GM20000 (cell line): ENCODE measurements around the gene BIRC7.
"Not testable (repeated sequence)": the region's sequence is repeated elsewhere in the genome, so short reads cannot be mapped to it uniquely, and the experiment has no call there.

ENCODE experiments used
- DNase-seq: peaks from one replicate; pipeline ENCODE4 v3.0.0; 2012; ENCODE audit warnings: low spot score
- CTCF ChIP-seq: IDR thresholded peaks from 2 replicates; pipeline ENCODE4 v1.5.1; 2012; ENCODE audit warnings: mild to moderate bottlenecking, control low read depth; ENCODE audit errors: extremely low read depth, missing control alignments

Gene BIRC7

GRCh38 chr20:63220696-63221399 lies 14.9 kb upstream of the BIRC7 start:
- no peak for DNase-seq
- TF ChIP-seq CTCF: no peak

- not testable (repeated sequence) for DNase-seq
These were observed 14.2 kb upstream of the BIRC7 start for GRCh38 chr20:63221400-63222053.

- no peak for DNase-seq
- no peak for TF ChIP-seq CTCF
These were observed 13.2 kb upstream of the BIRC7 start for GRCh38 chr20:63222541-63222940.

- peak; percentile 69 for DNase-seq
These were observed 12.4 kb upstream of the BIRC7 start for GRCh38 chr20:63223121-63223825.

GRCh38 chr20:63223826-63224207 lies 11.9 kb upstream of the BIRC7 start:
- DNase-seq: no peak
- no peak for TF ChIP-seq CTCF

More at GRCh38 chr20:63223121-63223825, 12.4 kb upstream of the BIRC7 start:
- TF ChIP-seq CTCF: peak; percentile 88

- no peak for TF ChIP-seq CTCF
- no peak for DNase-seq
These were observed 11.2 kb upstream of the BIRC7 start for GRCh38 chr20:63224412-63225081.

GRCh38 chr20:63225082-63225454 lies 10.6 kb upstream of the BIRC7 start:
- no peak for DNase-seq

More at GRCh38 chr20:63225082-63225454, 10.6 kb upstream of the BIRC7 start:
- TF ChIP-seq CTCF: no peak
